GM13977 (cell line): ENCODE data around the gene PLCB1.

Source experiments
- DNase-seq: peaks from one replicate; pipeline ENCODE4 v3.0.0; 2012; ENCODE audit warnings: low spot score
- CTCF ChIP-seq: IDR thresholded peaks from 2 replicates; pipeline ENCODE4 v1.5.1; 2012; ENCODE audit warnings: mild to moderate bottlenecking, control low read depth; ENCODE audit not compliant: insufficient read depth; ENCODE audit errors: extremely low read depth, missing control alignments
- in situ Hi-C: fragments of 300-500 bp; cut with MboI; formaldehyde crosslinking; loops from one replicate; pipeline ENCODE4 v1.12.0; 2022; ENCODE audit warnings: low sequenced_read_pairs, low pct_unique_long_range_greater_than_20kb, mixed read lengths, inconsistent platforms; ENCODE audit not compliant: unreplicated experiment

PLCB1 gene

GRCh38 chr20:8800089-8800488 is 668.0 kb downstream of the PLCB1 start:
- DNase-seq, result no peak
- TF ChIP-seq CTCF, result no peak
- in situ Hi-C loops, result no loop called here

- in situ Hi-C loops, result no loop called here
- no peak for DNase-seq
- no peak for TF ChIP-seq CTCF
Observed at GRCh38 chr20:8801686-8802085, 669.6 kb downstream of the PLCB1 start.

DNA sequence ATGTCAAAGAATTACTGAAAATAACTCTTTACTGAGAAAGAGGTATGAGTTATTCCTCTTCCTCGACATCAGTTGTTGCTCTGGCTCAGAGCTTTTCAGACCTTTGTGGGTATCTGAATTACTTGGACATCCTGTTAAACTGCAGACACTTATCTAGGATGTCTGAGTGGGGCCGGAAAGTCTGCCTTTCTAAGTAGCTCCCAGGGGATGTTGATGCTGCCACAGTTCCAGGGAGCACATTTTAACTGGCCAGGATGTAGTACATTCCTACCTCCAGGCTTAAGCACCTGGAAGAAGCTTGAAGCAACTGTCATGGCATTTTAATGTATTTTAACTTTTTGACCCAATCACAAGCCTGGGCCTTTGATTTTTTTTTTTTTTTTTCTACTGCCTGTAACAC is 671.0 kb downstream of the PLCB1 start:
- no peak for DNase-seq
- in situ Hi-C loops, result no loop called here
- no peak for TF ChIP-seq CTCF

GRCh38 chr20:8803941-8804340 is 671.9 kb downstream of the PLCB1 start:
- no peak for DNase-seq
- in situ Hi-C loops, result no loop called here
- no peak for TF ChIP-seq CTCF

GRCh38 chr20:8805737-8806442 is 673.8 kb downstream of the PLCB1 start:
- no peak for DNase-seq
- TF ChIP-seq CTCF, result no peak
- in situ Hi-C loops, result no loop called here

DNA sequence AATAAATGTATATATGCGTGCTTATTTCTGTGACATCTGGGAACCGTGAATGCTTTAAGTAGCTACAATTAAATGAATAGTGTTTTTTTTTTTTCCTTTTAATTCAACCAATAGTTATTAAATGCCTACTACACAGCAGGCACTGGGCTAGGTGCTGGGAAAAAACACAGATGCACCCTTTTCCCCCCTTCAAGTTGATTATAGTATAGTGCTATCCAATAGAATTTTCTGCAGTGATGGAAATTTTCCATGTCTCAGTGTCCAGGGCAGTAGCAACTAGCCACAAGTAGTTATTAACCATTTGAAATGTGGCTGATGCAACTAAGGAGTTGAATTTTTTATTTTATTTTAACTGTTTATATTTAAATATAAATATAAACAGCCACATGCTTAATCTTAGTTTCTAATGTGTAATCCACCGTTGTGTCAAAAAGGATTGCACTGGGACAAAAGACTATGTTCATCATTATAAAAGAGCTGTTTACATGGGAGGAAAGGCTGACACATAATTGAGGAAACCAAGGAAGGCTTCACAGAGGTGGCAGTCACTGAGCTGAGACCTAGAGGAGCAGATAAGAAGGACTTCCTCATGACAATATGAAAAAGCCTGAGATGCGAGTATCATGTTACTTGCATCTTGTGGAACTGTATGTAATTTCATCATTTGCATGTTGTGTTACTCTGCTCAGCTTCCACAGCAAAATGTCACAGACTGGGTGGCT is 675.6 kb downstream of the PLCB1 start:
- DNase-seq, result no peak
- in situ Hi-C loops, result no loop called here
- TF ChIP-seq CTCF, result no peak
